Sigmoid colon (tissue), 7 donors: Measurements from ENCODE around the gene TENM3. TPM values are rescaled to one million over a fixed set of nuclear protein-coding genes. Genes with fewer than 3 reads are reported as not detected.
"Not testable (repeated sequence)": the region's sequence is repeated elsewhere in the genome, so short reads cannot be mapped to it uniquely, and the experiment has no call there.

Source experiments
- DNase-seq: peaks from one replicate; pipeline ENCODE4 v3.0.0-alpha.2; 2019
- H3K27ac ChIP-seq, 4 donors: fragments of 200-600 bp; sonication (generic); one replicate each; pipeline ENCODE4 v1.5.1; 2016 to 2019; ENCODE audit warnings: mild to moderate bottlenecking in 1 of 4
- H3K27me3 ChIP-seq, 3 donors: fragments of 200-600 bp; sonication (generic); one replicate each; pipeline ENCODE4 v1.5.1; 2019; ENCODE audit warnings: mild to moderate bottlenecking in 1 of 3
- H3K36me3 ChIP-seq, 4 donors: fragments of 200-600 bp; sonication (generic); one replicate each; pipeline ENCODE4 v1.5.1; 2016 to 2019
- H3K4me1 ChIP-seq, 4 donors: fragments of 200-600 bp; sonication (generic); one replicate each; pipeline ENCODE4 v1.5.1; 2017 to 2019
- H3K4me3 ChIP-seq, 4 donors: fragments of 200-600 bp; sonication (generic); one replicate each; pipeline ENCODE4 v1.5.1; 2017 to 2019; ENCODE audit warnings: mild to moderate bottlenecking in 2 of 4, moderate library complexity in 1 of 4
- H3K9me3 ChIP-seq, 4 donors: fragments of 200-600 bp in 3 of 4; sonication (generic) in 3 of 4; one replicate each; pipeline versions ENCODE4 v1.5.1 to v1.6.1; 2013 to 2019
- CTCF ChIP-seq, 4 experiments: fragments of 450-650 bp in 3 of 4; fragments of 200-600 bp in 1 of 4; IDR thresholded peaks; one replicate each; pipeline ENCODE4 v1.5.1; 2016 to 2019; ENCODE audit warnings: antibody characterized with exemption in 4 of 4, mild to moderate bottlenecking in 3 of 4, moderate library complexity in 2 of 4
- EP300 ChIP-seq, 4 donors: sonication (generic); formaldehyde crosslinking; IDR thresholded peaks; one replicate each; pipeline ENCODE4 v1.6.1; 2017; ENCODE audit warnings: antibody characterized with exemption in 4 of 4
- POLR2A ChIP-seq, 2 donors: fragments of 450-650 bp; IDR thresholded peaks; one replicate each; pipeline ENCODE4 v1.6.1; 2016; ENCODE audit warnings: antibody characterized with exemption in 2 of 2, mild to moderate bottlenecking in 2 of 2, moderate library complexity in 2 of 2
- POLR2AphosphoS5 ChIP-seq, 4 donors: sonication (generic); formaldehyde crosslinking; IDR thresholded peaks; one replicate each; pipeline ENCODE4 v1.6.1; 2017; ENCODE audit warnings: antibody characterized with exemption in 4 of 4
- WGBS, 2 donors: extraction: QIAGEN DNeasy Blood & Tissue Kit; methylation state at CpG; one replicate each; pipeline ENCODE4 v1.1.7; 2013; 5-methylcytosine and 5-hydroxymethylcytosine counted together
- intact Hi-C: fragments of 100-400 bp; cut with DNase I; formaldehyde crosslinking; loops from one replicate; pipeline ENCODE4 v1.15.1; 2023
- polyA plus RNA-seq, 3 donors: library from polyadenylated mRNA; stranded (reverse); fragments of 200-250 nt; gene quantifications; one replicate each; pipeline ENCODE4 v1.2.3, GENCODE V29; 2013
- total RNA-seq, 4 donors: library from RNA; depleted of rRNA; stranded (reverse); fragments of >200 nt; gene quantifications; one replicate each; pipeline ENCODE4 v1.1.0, GENCODE V29; 2016
- donor health status: healthy with polysubstance abuse.
- donor health status: Bipolar disorder and iron deficiency.
- donor health status: healthy.

The TENM3 gene
- total and polyA plus RNA-seq, 7 donors, result 0.60 to 82.3 (median 37.8) TPM; not detected in 1

DNA sequence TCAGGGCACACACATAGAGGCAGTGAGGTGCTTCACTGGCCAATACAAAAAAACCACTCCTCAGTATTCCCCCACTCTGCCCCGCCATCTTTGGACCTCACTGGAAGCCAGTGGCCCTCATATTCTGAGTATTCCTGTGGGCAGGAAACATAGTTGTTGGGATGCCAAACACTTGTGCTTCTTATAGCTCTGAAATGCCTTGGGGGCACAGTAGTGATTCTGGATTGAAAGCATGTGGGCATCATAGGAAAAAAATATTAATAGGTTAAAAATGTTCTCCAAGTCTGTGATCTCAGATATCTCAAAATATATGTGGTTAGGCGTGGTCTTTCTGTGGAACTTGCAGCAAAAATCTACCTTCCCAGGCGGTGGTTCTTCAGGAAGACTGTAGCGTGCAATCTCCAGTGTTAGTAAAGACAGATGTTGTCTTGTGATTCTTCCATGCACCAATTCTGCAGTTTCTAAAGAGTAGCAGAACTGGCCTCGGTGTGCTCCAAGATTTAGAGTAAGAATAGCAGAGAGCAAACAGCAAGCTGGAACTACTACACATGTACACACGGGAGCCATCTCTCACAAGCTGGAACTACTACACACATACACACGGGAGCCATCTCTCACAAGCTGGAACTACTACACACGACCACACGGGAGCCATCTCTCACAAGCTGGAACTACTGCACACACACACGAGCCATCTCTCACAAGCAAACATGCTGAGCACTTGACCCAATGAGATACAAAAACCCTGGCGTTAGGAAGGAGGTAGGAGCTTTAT, 8.0 kb upstream of the TENM3 start:
- 77 to 82% methylated on average over 11 of the region's 11 CpGs for WGBS, 2 donors
- Histone ChIP-seq H3K27me3 (no peaks in the 10 kb centered on the region), H3K36me3 (no peaks in the 10 kb centered on the region), H3K27ac (no peak overlapping the region), H3K4me3 (no peak overlapping the region), H3K4me1 (peaks cover 0 to 16% (median 9%) of the 10 kb centered on the region in 4 donors), H3K9me3 (no peaks in the 10 kb centered on the region)
- no peak for TF ChIP-seq EP300 (IDR thresholded peaks at IDR 0.05)
- TF ChIP-seq POLR2A (IDR thresholded peaks at IDR 0.05), result no peak
- no peak for TF ChIP-seq CTCF (IDR thresholded peaks at IDR 0.05)
- TF ChIP-seq POLR2AphosphoS5 (IDR thresholded peaks at IDR 0.05), result no peak
- intact Hi-C loops, result no loop called here
- DNase-seq, result no peak

DNA sequence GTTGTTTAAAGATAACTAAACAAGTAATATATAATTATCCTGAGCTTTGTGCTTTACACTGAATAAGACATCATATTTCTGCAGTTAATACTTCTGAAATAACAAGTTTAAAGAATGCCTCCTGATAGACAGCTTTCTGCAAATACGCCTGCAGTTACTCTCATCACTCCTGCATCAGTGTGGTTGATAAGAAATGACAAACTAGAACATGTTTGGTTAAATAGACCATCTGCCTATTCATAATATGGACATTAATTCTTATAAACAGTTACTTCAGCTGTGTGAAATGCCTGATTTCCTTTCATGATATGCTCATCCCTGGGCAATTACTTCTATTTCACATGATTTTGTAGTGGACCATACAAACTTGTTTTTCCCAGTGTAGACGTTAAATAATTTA, 7.0 kb upstream of the TENM3 start:
- peaks cover 0 to 18% (median 6%) of the 10 kb centered on the region in 4 donors for H3K4me1 ChIP-seq
- H3K9me3 ChIP-seq, result no peaks in the 10 kb centered on the region
- intact Hi-C loops, result no loop called here
- H3K27ac ChIP-seq, result no peak overlapping the region
- DNase-seq, result no peak
- WGBS, 2 donors, result 82 to 83% methylated on average over 2 of the region's 2 CpGs
- TF ChIP-seq POLR2AphosphoS5 (IDR thresholded peaks at IDR 0.05) (no peak), CTCF (IDR thresholded peaks at IDR 0.05) (no peak), EP300 (IDR thresholded peaks at IDR 0.05) (no peak), POLR2A (IDR thresholded peaks at IDR 0.05) (no peak)
- H3K4me3 ChIP-seq, result no peak overlapping the region
- no peaks in the 10 kb centered on the region for H3K36me3 ChIP-seq
- no peaks in the 10 kb centered on the region for H3K27me3 ChIP-seq

- H3K27me3 ChIP-seq, H3K36me3 ChIP-seq, H3K27ac ChIP-seq, H3K4me3 ChIP-seq, H3K9me3 ChIP-seq, DNase-seq, intact Hi-C loops: not testable (repeated sequence)
- 88 to 92% methylated on average over 6 of the region's 6 CpGs for WGBS, 2 donors
- H3K4me1 ChIP-seq, result peaks cover 0 to 11% (median 0%) of the 10 kb centered on the region in 4 donors
Measured at GRCh38 chr4:182237010-182237409, 6.2 kb upstream of the TENM3 start.

DNA sequence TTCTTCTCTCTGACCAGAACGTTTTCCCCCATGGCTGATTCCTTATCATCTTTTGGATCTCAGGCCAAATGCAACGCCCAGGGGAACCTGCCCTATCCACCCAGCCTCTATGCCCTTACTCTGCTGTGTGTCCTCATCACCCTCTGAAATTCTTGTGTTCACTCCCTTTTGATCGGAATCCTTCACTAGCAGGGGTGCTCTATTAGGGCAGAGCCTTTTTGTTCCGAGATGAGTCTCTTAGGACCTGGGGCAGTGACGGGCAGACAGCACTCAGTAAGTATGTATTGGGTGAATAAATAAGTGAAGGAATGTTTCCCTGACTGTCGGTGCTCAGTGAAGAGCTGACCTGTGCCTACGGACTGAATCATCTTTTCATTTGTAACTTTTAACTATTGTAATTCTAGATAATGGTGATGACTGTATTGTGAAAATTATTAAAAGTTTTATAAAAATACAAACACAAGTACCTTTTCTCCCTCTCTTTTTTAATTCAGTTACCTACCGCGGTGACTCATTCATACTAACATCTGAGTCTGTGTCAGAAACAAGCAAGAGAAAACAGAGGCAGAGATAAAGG, 4.8 kb upstream of the TENM3 start:
- Histone ChIP-seq H3K4me1 (peaks cover 0 to 11% (median 0%) of the 10 kb centered on the region in 4 donors), H3K36me3 (no peaks in the 10 kb centered on the region), H3K9me3 (no peaks in the 10 kb centered on the region), H3K27me3 (no peaks in the 10 kb centered on the region), H3K4me3 (no peak overlapping the region), H3K27ac (no peak overlapping the region)
- no peak for DNase-seq
- WGBS, 2 donors, result 69 to 70% methylated on average over 9 of the region's 9 CpGs
- TF ChIP-seq POLR2AphosphoS5 (IDR thresholded peaks at IDR 0.05) (no peak), POLR2A (IDR thresholded peaks at IDR 0.05) (no peak), CTCF (IDR thresholded peaks at IDR 0.05) (no peak), EP300 (IDR thresholded peaks at IDR 0.05) (no peak)
- intact Hi-C loops, result no loop called here

DNA sequence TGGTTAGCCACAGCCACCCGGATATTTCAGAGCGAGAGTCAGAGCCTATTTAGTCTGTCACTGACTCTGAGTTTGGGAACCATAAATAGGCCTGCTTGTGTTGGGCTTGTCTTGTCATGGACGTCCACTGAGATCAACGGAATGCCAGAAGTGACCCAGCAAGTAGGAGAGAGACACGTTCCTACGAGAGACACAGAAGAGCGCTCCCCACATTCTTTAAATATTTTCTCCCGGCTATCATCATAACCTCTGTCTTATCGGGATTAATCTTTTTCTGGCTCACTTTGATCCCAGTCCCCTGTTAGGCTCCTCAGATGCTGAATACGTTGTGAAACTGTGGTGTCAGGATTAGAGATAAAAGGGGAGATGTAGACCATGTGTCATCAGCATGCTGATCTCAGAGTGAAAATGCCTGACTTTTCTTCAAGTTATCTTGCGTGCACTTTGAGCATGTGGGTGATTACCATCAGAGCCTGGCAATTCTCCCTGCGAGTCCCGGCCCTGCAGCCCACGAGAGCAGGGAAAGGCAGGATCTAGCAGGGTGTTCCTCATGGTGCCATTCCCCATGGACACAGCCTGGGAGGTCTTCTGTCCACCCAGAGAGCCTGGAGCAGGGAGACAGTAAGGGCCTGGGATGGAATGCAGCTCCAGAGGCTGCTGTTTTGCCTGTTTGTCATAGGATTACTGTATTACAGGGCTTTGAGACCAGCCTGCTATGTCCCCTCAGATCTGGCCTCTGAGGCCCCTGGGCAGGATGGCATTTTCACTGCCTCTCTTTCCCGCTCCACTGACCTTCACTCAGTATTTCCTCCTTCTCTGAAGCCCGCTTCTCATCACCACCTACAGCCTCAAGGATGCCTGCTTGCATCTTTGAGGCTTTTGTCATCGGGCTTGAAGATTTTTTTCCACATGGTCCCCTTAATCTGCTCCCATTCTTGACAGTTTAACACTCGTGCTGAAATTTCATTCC, 2.8 kb upstream of the TENM3 start:
- no peaks in the 10 kb centered on the region for H3K9me3 ChIP-seq
- H3K27me3 ChIP-seq, result no peaks in the 10 kb centered on the region
- H3K4me3 ChIP-seq, result no peak overlapping the region
- 50 to 61% methylated on average over 18 of the region's 18 CpGs for WGBS, 2 donors
- DNase-seq, result no peak
- peaks cover 0 to 11% (median 0%) of the 10 kb centered on the region in 4 donors for H3K4me1 ChIP-seq
- intact Hi-C loops, result no loop called here
- TF ChIP-seq POLR2AphosphoS5 (IDR thresholded peaks at IDR 0.05) (no peak), POLR2A (IDR thresholded peaks at IDR 0.05) (no peak), CTCF (IDR thresholded peaks at IDR 0.05) (no peak)
- no peaks in the 10 kb centered on the region for H3K36me3 ChIP-seq
- no peak overlapping the region for H3K27ac ChIP-seq

DNA sequence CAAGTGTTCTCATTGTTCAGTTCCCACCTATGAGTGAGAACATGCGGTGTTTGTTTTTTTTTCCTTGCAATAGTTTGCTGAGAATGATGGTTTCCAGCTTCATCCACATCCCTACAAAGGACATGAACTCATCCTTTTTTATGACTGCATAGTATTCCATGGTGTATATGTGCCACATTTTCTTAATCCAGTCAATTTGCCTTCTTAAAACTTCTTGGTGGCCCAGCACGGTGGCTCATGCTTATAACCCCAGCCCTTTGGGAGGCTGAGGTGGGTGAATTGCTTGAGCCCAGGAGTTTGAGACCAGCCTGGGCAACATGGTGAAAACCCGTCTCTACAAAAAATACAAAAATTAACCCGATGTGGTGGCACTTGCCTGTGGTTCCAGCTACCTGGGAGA, 942 bp upstream of the TENM3 start:
- WGBS, 2 donors, result 93 to 94% methylated on average over 4 of the region's 4 CpGs
- intact Hi-C loops, H3K27me3 ChIP-seq, DNase-seq, H3K27ac ChIP-seq, H3K36me3 ChIP-seq, H3K4me3 ChIP-seq, H3K9me3 ChIP-seq: not testable (repeated sequence)
- H3K4me1 ChIP-seq, result peaks cover 0 to 11% (median 3%) of the 10 kb centered on the region in 4 donors
